Osteocyte (in vitro differentiated cells): Measurements from ENCODE around the gene AVPR2. TPM values are rescaled to one million over a fixed set of nuclear protein-coding genes. Genes with fewer than 3 reads are reported as not detected.

ENCODE experiments used
- DNase-seq: peaks from one replicate; pipeline ENCODE4 v3.0.0; 2021; ENCODE audit warnings: mixed read lengths; ENCODE audit not compliant: unreplicated experiment; ENCODE audit errors: extremely low spot score
- H3K27ac Mint-ChIP-seq: one replicate; pipeline ENCODE4 v1.8.0; 2021; ENCODE audit warnings: mild to moderate bottlenecking, mixed read lengths; ENCODE audit not compliant: unreplicated experiment
- H3K27me3 Mint-ChIP-seq: one replicate; pipeline ENCODE4 v1.8.0; 2021; ENCODE audit warnings: mixed read lengths; ENCODE audit not compliant: unreplicated experiment
- H3K36me3 Mint-ChIP-seq: one replicate; pipeline ENCODE4 v1.8.0; 2021; ENCODE audit warnings: mixed read lengths; ENCODE audit not compliant: unreplicated experiment
- H3K4me1 Mint-ChIP-seq: one replicate; pipeline ENCODE4 v1.8.0; 2021; ENCODE audit warnings: mixed read lengths; ENCODE audit not compliant: unreplicated experiment
- H3K4me3 Mint-ChIP-seq: one replicate; pipeline ENCODE4 v1.8.0; 2021; ENCODE audit warnings: mild to moderate bottlenecking, moderate library complexity, mixed read lengths; ENCODE audit not compliant: unreplicated experiment
- H3K9me3 Mint-ChIP-seq: one replicate; pipeline ENCODE4 v1.8.0; 2021; ENCODE audit warnings: mixed read lengths; ENCODE audit not compliant: unreplicated experiment
- CTCF ChIP-seq: fragments of 200-600 bp; sonication (generic); IDR thresholded peaks from 2 replicates; pipeline ENCODE4 v1.5.0; 2021; ENCODE audit warnings: antibody characterized with exemption, mild to moderate bottlenecking, moderate library complexity
- total RNA-seq: library from RNA; stranded (reverse); gene quantifications from 2 replicates; pipeline ENCODE4 v1.2.1, GENCODE V29; 2021

AVPR2 gene
- total RNA-seq, 1 donor from 2014 or later = not detected

GRCh38 chrX:153956044-153956907 is 51.8 kb downstream of the AVPR2 start:
- H3K4me3 Mint-ChIP-seq = no peak overlapping the region

More at GRCh38 chrX:153956044-153956907, 51.8 kb downstream of the AVPR2 start:
- Mint-ChIP-seq H3K4me1 (peaks cover 5% of the 10 kb centered on the region), H3K9me3 (no peaks in the 10 kb centered on the region), H3K36me3 (peaks cover 42% of the 10 kb centered on the region), H3K27me3 (no peaks in the 10 kb centered on the region), H3K27ac (no peak overlapping the region)
- DNase-seq = no peak
- TF ChIP-seq CTCF = no peak

Other genes with a start within 250 kb of the AVPR2 start
- gene PNCK, start 230.9 kb upstream of the AVPR2 start, total RNA-seq = 3.6 and 5.1 TPM in 2 replicates
- gene SLC6A8, start 216.7 kb upstream of the AVPR2 start, total RNA-seq = 74.1 and 77.0 TPM in 2 replicates
- gene BCAP31, start 180.3 kb upstream of the AVPR2 start, total RNA-seq = 172 and 188 TPM in 2 replicates
- 19.7 and 22.3 TPM in 2 replicates for gene ABCD1, start 179.8 kb upstream of the AVPR2 start, total RNA-seq
- 8.7 and 9.1 TPM in 2 replicates for gene PLXNB3, start 140.4 kb upstream of the AVPR2 start, total RNA-seq
- gene SRPK3, start 123.6 kb upstream of the AVPR2 start, total RNA-seq = not detected in 2 replicates
- gene IDH3G, start 110.3 kb upstream of the AVPR2 start, total RNA-seq = 63.5 and 64.8 TPM in 2 replicates
- gene SSR4, start 110.0 kb upstream of the AVPR2 start, total RNA-seq = 287 and 297 TPM in 2 replicates
- 23.9 and 26.6 TPM in 2 replicates for gene PDZD4, start 74.1 kb upstream of the AVPR2 start, total RNA-seq
- gene L1CAM, start 18.5 kb upstream of the AVPR2 start, total RNA-seq = 13.0 and 16.6 TPM in 2 replicates
- 4.9 and 5.3 TPM in 2 replicates for gene ARHGAP4, start 21.6 kb downstream of the AVPR2 start, total RNA-seq
- 94.1 and 96.6 TPM in 2 replicates for gene NAA10, start 30.4 kb downstream of the AVPR2 start, total RNA-seq
- 18.7 and 18.9 TPM in 2 replicates for gene RENBP, start 40.0 kb downstream of the AVPR2 start, total RNA-seq
- 73.7 and 74.8 TPM in 2 replicates for gene HCFC1, start 67.1 kb downstream of the AVPR2 start, total RNA-seq
- 19.2 and 19.3 TPM in 2 replicates for gene TMEM187, start 68.1 kb downstream of the AVPR2 start, total RNA-seq
- gene IRAK1, start 115.2 kb downstream of the AVPR2 start, total RNA-seq = 72.4 and 74.2 TPM in 2 replicates
- gene MECP2, start 193.0 kb downstream of the AVPR2 start, total RNA-seq = 43.7 and 44.6 TPM in 2 replicates
- gene OPN1LW, start 239.6 kb downstream of the AVPR2 start, total RNA-seq = not detected in 2 replicates